GM19467 (cell line): ENCODE results near the gene NOD1.

Experiments used
- ATAC-seq: cut with Tn5 transposase; IDR thresholded peaks from one replicate; pipeline ENCODE4 v1.9.1; 2021; ENCODE audit warnings: mild to moderate bottlenecking, moderate library complexity; ENCODE audit not compliant: unreplicated experiment

Gene NOD1

DNA sequence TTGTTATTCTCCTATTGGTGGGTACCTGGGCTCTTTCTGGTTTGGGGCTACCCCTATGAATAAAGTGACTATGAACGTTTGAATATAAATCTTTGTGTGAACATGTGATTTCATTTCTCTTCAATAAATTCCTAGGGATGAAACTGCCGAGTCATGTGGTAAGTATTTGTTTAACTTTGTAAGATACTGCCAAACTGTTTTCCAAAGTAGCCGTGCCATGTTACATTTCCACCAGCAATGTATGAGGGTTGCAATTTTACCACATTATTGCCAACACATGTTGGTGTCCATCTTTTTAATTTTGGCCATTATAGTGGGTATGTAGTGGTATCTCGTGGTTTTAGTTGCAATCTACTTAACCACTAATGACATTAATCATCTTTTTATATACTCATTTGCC is 99.5 kb downstream of the NOD1 start:
- no peak for ATAC-seq

DNA sequence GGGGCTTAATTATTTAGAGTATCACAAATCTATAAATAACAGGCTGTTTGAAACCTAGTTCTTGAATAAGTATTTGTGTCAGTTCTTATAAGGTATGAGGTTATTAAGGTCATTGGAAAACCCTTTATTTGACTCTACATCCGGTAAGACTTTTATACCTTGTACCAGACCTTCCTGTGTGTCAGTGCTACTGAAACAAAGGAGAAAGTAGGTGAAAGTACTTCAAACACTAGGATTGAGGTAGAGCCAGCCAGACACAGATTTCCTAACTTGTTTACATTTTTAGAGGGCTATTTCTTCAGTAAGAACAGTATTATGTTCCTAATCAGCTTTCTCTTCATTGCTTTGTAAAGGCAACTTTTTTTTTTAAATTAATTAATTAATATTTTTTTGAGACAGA is 100.3 kb downstream of the NOD1 start:
- no peak for ATAC-seq
